DOHH2 (cell line): Measurements from ENCODE around the gene PRG2.

ENCODE experiments used
- CTCF ChIP-seq: fragments of 200-600 bp; sonication (generic); IDR thresholded peaks from one replicate; pipeline ENCODE4 v1.5.1; 2014; ENCODE audit warnings: antibody characterized with exemption, mild to moderate bottlenecking, low read depth, low read length; ENCODE audit not compliant: poor library complexity, severe bottlenecking
- EZH2phosphoT487 ChIP-seq: fragments of 200-600 bp; sonication (generic); IDR thresholded peaks from 2 replicates; pipeline ENCODE4 v1.6.1; 2017; ENCODE audit warnings: borderline replicate concordance, mild to moderate bottlenecking, antibody characterized with exemption, low read length, moderate library complexity, mixed read lengths

DNA sequence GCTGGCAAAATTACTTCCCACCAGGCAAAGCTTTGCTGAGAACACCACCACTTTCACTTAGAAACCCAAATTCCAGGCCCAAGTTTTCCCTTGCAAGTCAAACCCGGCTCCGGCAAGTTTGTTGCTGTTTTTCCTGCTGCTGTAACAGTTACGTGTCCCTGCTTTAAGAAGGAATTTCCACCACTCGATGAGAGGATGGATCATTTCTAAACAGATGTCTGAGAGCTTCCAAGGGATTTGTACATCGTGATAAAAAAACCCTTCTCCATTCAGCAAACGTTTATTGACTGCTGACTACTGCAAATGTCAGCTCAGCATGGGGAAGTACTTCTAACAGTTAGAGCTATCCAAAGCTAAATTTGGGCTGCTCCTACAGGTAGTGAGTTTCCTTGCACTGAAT, 32.6 kb downstream of the PRG2 start:
- TF ChIP-seq CTCF, result no peak
- no peak for TF ChIP-seq EZH2phosphoT487
